Islet of Langerhans (tissue), 1 donor: Measurements from ENCODE around the gene CEP112.

Source experiments
- FAIRE-seq: peaks from one replicate; lab custom pipeline; 2011; peaks lifted over from hg19 to GRCh38; lab: Jason Lieb, UNC

CEP112 gene

DNA sequence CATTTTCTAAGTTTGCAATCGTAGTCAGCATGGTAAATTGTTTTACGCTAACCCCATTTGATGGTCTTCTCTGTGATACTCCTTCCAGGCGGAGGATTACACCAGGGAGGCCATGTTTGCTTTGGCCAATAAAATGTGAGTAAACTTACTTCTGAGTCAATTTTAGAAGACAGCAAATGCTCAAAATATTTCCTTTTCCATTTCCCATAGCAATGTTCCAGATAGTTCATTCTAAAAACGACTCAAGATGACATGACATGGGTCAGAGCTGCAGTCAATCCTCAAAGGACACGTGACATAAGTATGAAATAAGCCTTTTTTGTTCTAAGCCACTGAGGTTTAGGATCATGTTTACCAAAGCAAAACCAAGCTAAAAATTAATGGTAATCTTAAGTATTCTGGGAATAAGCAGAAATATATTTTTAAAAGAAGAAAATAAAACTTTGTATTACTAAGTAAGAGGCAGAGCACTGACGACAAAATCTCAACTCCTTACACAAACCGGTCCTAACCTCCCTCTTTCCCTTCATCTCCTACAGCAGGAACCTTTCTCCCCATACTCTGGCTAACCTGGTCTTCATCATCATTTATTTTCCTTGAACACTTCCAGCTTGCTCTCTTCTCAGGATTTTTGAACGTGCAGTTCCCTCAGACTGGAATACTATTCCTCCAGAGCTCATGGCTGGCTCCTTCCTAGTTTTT, 266.2 kb downstream of the CEP112 start:
- no peak for FAIRE-seq

DNA sequence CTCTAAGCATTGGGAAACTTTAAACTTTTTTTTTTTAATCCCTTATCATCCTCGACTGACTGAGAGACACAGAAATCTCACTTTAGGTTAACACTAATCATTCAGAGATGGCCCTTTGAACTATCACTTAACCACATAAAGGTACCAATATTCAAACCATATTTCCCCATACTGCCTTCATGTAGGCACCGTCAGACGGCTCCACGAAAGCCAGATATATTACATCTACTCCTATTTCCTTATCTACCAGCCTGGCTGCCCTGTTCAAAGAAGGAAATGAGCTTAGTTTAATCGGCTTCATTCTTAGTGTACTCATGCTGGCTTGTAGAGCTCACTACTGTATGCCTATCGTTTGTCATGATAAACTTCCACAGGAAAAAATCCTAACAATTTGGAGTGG, 270.9 kb downstream of the CEP112 start:
- no peak for FAIRE-seq

DNA sequence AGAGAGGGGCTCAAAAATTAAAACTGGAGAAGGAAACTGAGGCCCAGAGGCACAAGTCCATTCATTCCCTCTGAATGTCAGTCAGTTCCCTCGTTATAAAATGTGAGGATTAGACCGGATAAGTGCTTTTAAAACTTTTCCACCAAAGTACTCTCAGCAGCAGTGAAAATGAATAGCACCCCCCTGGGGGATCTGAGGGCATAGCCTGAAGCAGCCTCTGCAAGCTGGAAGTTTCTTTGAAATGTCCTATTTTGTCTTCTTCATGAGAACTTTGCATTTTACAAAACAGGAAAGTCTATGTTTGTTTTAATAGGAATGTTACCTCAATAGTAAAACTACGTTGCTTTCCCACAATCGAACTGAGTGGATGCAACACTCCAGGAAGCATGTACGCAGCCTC, 273.0 kb downstream of the CEP112 start:
- FAIRE-seq = no peak

DNA sequence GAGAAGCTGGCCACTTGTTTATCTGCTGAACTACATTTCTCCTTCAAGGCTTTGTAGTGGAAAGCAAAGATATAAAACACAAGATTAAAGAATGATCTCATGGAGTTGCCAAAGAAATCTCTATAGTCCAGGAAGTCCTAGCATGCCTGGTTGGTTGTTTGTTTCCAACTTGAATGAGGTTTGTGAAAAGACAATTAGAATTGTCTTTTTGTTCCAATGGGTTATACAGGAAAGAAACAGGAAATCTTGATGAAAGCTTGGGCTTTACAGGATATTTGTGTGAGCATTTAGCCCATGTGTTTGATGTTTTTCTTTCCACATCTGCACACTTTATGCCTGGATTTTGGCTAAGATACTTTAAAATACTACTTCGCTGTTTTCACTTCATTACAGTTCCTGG, 273.4 kb downstream of the CEP112 start:
- FAIRE-seq = no peak

DNA sequence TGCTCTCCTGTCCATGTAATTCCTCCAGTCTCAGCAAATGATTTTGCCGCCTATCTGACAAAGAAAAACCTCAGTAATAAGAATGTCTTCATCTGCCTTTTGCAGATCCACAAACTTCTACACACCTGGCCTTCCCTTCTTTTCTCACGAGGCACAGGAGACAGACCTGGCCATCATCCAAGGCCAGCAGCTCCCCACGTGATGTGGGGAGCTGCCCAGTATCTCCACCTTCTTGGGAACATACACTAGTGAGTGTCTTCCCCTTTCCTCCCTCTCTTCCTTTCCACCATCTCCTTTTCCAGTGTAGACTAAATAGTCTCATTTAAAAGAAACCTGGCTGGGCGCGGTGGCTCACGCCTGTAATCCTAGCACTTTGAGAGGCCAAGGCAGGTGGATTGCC, 274.4 kb downstream of the CEP112 start:
- FAIRE-seq = no peak

DNA sequence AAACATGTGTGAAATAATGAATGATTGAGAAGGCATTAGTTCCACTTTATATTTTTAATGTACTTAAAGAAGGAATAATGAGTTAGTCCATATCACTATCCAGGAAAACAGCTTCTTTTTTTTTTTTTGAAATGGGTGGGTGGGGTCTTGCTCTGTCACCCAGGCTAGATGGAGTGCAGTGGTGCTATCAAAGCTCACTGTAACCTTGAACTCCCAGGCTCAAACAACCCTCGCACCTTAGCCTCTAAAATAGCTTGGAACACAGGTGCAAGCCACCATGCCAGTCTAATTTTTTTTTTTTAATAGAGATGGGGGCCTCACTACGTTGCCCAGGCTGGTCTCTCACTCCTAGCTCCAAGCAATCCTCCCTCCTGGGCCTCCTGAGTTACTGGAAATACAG, 275.5 kb downstream of the CEP112 start:
- FAIRE-seq = no peak

DNA sequence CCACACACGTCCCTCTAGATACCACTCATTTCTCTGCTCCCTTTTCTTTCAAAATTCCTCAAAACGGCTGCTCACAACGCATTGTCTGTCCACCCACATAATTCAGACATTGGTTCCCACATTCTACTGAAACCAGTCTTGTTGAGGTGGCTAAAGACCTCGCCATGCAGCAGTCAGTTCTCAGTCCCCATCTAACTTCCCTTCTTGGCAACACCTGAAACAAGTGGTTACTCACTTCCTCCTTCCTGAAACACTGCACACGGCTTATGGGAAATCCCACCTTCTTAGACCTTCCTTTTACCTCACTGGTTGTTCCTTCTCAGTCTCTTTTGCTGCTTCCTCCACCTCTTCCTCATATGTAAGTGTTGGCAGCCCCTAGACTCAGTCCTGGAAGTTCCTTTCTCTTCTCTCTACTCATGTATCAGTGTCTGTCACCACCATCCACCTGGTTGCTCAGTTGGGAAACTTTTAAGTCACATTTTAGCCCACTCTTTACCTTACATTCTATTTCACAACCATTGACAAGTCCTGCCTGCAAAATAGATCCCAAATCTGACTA, 277.1 kb downstream of the CEP112 start:
- FAIRE-seq = no peak

DNA sequence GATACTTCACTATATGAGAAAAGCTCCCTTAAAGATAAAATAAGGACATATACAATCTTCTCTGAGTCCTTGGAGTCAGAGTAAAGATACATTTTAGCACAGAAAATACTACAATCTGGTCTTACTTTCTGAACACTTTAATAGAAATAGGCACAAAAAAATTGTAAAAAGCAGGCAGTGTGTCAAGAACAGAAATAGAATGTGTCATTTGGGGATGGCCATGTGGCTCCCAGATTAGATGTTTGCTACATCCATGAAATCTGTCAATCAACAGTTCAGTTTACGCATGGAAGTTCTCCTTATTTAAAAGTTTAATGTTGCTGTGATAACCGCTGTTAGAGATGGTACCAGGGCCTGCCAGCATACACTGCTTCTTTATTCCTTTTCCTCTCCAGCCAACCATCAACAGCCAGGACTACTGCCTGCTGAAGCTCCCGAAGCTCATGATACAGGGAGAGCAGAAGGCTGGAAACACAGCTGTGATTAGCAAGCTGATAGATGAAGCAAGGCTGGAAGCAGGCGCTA, 278.5 kb downstream of the CEP112 start:
- FAIRE-seq = no peak

DNA sequence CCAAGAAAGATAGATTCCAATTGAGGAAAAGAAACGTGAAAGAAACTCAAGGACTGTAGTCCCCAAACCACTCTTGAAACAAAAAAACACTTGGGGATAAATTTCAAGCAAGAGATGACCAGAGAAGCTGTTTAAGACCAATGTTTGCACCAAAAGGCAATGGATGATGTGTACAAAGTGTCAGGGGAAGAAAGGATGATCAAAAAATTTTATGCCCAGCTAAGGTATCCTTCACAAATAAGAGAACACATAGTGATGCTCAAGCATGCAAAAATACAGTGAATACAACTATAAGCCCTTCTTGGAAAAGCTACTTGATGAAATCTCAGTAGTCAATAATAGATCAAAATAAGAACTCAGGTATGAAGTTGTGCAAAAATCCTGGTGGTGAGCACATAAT, 281.1 kb downstream of the CEP112 start:
- FAIRE-seq = no peak

DNA sequence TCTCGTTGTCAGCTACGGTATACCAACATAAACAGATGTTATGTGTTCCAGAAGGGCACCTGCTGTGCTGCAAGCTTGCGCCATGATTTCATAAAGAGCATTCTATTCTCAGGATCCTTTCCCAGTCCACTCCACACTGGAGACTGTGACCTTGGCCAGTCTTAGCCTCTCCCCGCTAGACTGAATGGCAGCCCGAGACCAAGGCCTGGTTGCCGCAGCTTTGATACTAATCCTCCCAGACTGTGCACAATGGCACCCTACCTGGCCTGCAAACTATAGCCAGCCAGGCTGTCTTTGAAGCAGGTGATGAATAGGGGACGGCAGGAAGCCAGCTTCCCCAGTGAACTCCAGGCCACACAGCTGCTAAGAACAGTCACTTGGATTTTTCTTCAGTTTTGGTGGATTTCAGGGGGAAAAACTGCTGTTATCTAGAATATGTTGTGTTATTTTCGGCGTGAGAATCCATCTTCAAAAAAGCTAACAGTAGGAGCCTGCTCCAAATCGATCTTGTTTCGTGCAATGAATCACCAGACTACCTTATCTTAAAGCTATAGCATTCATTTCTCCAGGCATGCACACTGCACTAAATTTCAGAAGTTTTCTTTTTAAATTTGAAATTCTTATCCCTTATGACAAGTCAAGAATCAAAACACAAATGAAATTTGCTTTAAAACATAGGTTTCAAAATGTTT, 289.0 kb downstream of the CEP112 start:
- FAIRE-seq = no peak

DNA sequence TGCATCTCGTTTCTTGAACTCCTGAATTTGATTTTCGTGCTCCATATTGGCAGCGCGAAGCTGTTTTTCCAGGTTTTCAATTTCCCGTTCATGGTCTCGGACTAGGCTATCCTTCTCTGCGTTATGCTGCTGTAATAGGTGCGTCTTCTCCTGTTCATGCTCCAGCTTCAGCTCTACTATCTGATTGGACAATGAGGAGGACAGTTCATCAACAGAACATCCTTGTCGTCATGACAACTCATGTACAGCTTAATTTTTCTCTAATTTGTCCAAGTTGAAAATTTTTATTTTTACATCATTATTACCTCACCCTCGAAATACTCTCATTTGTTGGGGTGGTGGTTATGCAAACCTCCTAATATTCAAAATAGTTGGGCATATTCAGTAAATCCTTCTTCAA, 289.8 kb downstream of the CEP112 start:
- FAIRE-seq = no peak

DNA sequence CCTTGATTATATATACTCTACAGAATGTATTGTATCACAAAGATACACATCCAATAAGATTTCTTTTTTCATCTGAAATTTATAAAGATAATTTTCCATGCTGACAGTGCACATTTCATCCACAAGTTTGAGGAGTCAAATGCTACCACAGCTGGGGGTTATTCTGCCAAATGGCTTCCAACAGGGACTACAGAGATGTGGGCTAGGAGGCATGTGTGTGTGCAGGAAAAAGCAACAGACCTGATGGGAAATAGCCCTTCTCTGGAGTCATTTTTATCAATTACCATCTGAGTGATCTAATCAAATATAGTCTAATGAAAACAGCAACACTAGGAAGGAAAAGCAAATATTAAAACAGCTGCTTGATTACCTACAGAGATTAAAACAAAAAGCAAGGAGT, 290.5 kb downstream of the CEP112 start:
- FAIRE-seq = peak; percentile 86

DNA sequence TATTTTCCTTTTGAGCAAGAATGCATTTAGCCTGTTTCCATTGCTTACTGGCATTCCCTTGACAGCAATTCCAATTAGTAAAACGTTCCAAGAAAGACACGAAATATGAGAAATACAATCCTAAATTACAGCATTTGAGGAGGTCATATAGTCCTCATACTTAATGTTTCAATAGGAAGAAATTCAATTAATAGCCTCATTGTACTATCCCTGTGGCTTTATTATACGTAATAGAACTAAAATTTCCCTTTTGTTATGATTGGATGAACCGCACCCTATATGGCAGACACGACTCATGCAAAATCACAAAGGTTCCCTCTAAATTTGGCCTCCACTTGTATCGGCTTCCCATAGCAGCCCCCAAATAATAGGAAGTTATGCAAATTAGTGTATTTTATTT, 291.7 kb downstream of the CEP112 start:
- no peak for FAIRE-seq

DNA sequence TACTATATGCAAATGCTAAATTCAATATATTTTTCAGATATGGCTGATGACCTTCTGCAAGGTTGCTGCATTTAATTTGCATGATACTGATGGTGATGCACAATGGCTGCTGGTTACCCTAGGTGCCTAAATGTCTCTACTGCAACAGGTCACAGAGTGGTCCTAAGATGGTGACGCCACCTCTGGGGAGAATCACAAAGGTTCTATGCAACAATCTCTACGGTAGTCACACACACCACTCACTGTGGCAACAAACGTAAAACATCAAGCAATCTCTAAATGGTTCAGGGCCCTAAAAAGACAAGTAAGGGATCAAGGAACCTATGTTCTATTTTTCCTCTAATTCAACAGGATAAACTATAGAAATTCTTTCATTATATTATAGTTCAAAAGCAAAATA, 293.3 kb downstream of the CEP112 start:
- FAIRE-seq = no peak

DNA sequence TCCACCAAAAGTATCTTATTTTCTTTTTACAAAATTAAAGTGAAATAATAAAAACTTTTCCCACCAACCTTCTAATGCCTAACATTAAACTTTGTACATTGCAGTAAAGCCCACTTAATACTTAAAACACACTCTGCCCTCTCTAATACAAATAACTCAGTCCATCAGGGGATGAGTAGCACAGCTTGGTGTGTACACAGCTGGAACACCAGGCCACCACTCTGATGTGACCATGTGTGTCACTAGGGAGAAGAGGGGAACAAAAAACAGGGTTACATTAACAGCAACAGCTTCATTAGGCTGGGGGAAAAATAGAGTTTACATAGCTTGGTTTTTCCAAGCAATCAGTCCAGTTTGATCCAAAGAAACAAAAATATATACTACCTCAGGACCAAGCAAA, 295.0 kb downstream of the CEP112 start:
- no peak for FAIRE-seq

DNA sequence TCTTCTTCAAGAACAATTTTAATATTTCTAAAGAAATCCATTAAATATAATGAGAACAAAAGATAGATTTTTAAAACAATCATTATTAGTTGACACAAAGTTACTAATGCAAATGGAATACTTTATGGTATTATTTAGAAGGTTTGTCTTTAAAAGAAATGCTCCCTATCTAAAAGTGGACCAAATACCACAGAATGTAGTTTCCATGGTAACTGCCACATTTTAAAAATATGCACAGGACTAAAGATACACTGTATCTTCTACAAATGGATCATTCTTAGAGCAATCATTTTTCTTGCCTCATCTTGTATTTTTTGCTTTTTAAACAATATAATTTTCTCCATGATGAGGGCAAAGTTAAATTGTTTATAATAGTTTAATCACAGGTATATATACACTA, 296.0 kb downstream of the CEP112 start:
- no peak for FAIRE-seq

DNA sequence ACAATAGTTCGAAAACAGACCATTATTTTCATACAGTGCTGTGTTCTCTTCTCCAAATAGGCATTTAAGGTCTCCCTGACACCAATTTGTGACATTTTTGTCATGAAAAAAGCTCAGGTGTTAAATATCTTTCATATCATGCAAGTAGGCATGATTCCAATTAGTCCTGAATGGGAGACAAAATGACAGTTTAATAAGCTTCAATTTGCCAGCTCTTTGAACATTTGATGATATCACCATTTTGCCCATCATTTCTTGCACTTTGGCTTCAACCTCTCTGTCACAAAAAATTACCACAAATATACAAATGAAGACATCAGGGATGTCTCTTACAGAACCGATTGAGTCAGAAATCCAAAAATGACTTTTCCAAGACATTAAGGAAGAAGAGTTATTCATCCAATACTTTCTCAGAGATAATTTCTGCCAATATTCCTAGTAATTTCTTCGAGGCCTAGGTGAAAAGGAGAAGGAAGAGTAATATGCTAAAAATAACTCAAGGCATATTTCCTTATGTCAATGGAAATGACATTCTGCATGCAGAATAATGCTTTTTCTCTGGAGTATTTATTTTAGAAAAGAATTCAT, 298.1 kb downstream of the CEP112 start:
- no peak for FAIRE-seq

DNA sequence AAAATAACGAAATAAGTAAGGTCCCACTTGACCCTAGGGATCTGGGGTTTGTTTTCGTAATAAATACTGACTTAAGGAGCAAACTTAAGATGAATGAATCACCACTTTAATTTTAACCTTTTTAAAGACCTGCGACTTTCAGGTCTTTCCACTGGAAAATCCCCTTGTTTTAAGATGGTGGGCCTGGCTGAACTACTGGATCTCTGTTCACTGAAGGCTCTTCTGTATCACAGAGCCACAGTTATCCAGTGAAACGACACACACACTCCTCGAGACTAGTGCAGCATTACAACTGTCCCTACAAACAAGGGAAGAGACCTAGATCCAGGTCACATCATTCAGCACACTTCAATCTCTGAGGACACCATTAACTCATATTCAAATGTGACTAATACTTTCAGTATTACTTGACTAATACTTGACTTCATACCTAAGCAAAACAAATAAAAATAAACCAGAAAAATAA, 299.0 kb downstream of the CEP112 start:
- FAIRE-seq = no peak

DNA sequence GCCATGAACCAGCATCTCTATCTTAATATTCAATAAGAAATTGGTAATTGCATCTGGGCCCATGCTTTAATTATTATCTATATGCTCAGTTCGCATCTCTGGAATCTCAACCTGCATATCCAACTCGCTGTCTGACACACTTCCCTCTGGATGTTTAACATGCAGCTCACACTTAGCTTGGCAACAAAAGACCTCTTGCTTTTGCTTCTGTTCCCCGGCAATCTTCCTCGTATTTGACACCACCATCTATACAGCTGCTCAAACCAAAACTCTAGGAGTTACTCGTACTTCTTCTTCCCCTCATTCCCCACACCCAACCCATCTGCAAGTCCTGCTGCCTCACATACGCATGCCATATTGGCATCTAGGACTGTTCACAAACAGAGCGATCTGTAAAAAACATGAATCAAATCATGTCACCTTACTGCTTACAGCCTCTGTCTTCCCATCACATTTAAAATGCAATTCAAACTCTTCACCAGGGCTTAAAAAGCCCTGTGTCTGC, 300.6 kb downstream of the CEP112 start:
- no peak for FAIRE-seq

DNA sequence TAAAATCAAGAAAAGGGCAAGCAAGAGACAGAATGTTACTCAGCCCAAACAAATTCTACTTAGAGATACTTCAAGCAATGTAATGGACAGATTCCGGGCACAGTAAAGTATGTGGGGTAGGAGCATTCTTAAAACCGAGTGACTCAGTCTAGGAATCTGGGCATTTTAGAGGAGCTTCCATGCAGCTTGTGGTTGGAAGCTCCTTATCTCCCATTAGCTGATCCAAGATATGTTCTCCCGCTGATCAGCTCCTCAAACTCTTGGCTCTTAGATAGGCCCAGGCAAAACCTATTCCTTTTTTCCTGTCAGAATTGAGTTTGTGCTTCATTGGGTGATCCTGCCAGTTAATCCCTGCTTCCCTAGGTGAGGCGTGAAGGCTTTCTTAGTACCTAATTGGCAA, 303.3 kb downstream of the CEP112 start:
- FAIRE-seq = no peak

DNA sequence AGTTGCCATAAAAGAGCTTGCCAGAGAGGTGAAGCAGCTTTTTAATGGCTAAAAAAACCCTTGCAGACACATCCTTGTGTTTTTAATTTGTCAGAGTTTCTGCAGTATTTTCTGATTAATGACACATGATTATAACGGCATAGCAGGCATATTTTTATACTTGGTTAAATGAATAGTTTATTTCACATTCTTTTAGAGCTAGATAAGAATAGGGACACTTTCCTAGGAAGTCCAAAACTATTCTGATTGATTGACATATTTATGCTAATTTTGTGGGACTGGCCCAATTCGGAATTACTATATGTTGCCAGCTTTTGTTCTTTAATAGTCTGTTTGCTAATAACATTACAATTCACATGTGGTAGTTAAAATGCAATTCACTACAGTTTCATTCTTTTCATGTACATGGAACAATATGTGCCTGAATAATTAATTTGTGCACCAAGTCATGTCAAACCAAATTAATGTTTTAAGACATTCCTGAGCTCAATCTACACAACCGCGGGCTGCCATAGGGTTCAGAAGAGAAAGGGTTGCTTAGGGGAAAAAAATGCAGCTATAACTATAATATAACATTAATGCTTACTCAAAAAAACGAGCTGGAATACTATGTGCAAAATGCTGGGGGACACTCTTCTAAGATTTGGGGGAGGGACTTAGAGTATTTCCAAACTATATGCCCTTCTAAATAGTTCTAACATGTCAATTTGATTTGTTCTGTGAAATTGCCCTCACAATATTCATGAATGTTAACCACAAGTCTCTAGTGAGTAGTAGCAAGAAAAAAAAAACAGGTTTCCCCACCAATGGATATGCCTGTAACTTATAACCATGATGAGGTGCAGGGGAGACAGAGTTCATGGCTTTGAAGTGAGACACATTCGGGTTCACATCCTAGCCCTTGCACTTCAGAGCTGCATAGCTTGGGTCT, 305.4 kb downstream of the CEP112 start:
- no peak for FAIRE-seq
